Ishikawa (cell line): ENCODE data around the gene GPER1.

Experiments used
- CEBPB ChIP-seq: IDR thresholded peaks from 2 replicates; pipeline ENCODE4 v1.6.1; 2012
- CREB1 ChIP-seq: IDR thresholded peaks from 2 replicates; pipeline ENCODE4 v1.6.1; 2012; ENCODE audit warnings: low read depth
- EGR1 ChIP-seq: IDR thresholded peaks from 2 replicates; pipeline ENCODE4 v1.6.1; 2012
- EP300 ChIP-seq: IDR thresholded peaks from 2 replicates; pipeline ENCODE4 v1.6.1; 2012; ENCODE audit warnings: borderline replicate concordance
- FOXM1 ChIP-seq: IDR thresholded peaks from 2 replicates; pipeline ENCODE4 v1.6.1; 2012; ENCODE audit warnings: low read depth, borderline replicate concordance
- NFIC ChIP-seq: IDR thresholded peaks from 2 replicates; pipeline ENCODE4 v1.6.1; 2012
- RAD21 ChIP-seq: IDR thresholded peaks from 2 replicates; pipeline ENCODE4 v1.6.1; 2012; ENCODE audit warnings: low read depth
- REST ChIP-seq: IDR thresholded peaks from 2 replicates; pipeline ENCODE4 v1.6.1; 2012; ENCODE audit warnings: low read depth, mild to moderate bottlenecking
- TAF1 ChIP-seq: IDR thresholded peaks from 2 replicates; pipeline ENCODE4 v1.6.1; 2012; ENCODE audit warnings: low read depth, mild to moderate bottlenecking
- TCF12 ChIP-seq: IDR thresholded peaks from 2 replicates; pipeline ENCODE4 v1.6.1; 2012; ENCODE audit warnings: low read depth
- TEAD4 ChIP-seq: IDR thresholded peaks from 2 replicates; pipeline ENCODE4 v1.6.1; 2012
- USF1 ChIP-seq: IDR thresholded peaks from 2 replicates; pipeline ENCODE4 v1.6.1; 2012
- YY1 ChIP-seq: IDR thresholded peaks from 2 replicates; pipeline ENCODE4 v1.6.1; 2012; ENCODE audit warnings: low read depth
- ZBTB7A ChIP-seq: IDR thresholded peaks from 2 replicates; pipeline ENCODE4 v1.6.1; 2012; ENCODE audit warnings: low read depth
- TF ChIP-seq, protein P1 (sequence below): IDR thresholded peaks from 2 replicates; pipeline ENCODE4 v1.6.1; 2012

GPER1 gene

GRCh38 chr7:1078985-1079384 is 8.9 kb upstream of the GPER1 start:
- TF ChIP-seq, protein P1, sequence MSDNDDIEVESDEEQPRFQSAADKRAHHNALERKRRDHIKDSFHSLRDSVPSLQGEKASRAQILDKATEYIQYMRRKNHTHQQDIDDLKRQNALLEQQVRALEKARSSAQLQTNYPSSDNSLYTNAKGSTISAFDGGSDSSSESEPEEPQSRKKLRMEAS, result no peak
- no peak for TF ChIP-seq RAD21
- no peak for TF ChIP-seq TCF12
- TF ChIP-seq CEBPB, result no peak
- no peak for TF ChIP-seq ZBTB7A
- TF ChIP-seq EP300, result no peak
- no peak for TF ChIP-seq REST
- TF ChIP-seq YY1, result no peak
- TF ChIP-seq EGR1, result no peak
- no peak for TF ChIP-seq TEAD4
- TF ChIP-seq FOXM1, result no peak
- TF ChIP-seq TAF1, result no peak

DNA sequence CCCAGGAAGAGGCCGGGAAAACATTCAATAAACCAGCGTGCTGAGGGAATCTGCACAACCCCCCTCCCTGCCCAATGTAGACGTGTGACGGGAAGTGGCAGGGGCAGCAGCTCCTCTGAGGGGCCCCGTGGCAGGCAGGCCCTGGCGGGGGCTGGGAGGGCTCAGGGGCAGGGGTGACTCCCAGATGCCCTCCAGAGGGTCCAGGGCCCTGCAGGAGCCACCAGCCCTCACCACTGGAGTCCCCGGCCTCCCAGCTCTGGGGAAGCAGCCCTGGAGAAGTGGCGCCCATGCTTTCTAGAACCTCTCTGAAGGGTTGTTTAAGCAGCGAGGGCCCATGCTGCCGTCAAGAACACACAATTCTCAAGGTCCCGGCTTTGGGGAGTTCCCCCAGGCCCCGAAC is 8.4 kb upstream of the GPER1 start:
- TF ChIP-seq EP300 (no peak), TAF1 (no peak), TCF12 (no peak), USF1 (no peak), EGR1 (no peak), YY1 (no peak), FOXM1 (no peak), ZBTB7A (no peak), TEAD4 (no peak)

GRCh38 chr7:1080252-1080920 is 7.5 kb upstream of the GPER1 start:
- TF ChIP-seq REST (no peak), RAD21 (no peak)
- TF ChIP-seq, protein P1, result no peak

DNA sequence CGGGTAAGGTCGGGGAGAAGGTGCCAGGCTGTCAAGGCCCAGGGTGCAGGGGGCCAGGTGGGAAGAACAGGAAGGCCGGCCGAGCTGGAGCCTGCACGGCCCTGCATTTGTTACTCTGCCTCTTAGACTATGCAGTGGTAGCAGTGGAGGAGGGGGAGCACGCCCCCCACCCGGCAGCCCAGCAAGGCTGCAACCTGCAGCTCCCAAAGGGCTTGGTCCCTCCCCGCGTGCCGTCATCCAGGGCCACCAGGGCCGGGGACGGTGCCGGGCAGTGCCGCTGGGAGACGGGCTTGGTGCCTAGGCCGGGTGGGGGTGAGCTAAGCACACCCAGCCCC is 7.0 kb upstream of the GPER1 start:
- TF ChIP-seq CREB1 (no peak), EGR1 (no peak), REST (no peak), RAD21 (no peak), TEAD4 (no peak), EP300 (no peak), NFIC (no peak), TCF12 (no peak), ZBTB7A (no peak), TAF1 (no peak), USF1 (no peak)

DNA sequence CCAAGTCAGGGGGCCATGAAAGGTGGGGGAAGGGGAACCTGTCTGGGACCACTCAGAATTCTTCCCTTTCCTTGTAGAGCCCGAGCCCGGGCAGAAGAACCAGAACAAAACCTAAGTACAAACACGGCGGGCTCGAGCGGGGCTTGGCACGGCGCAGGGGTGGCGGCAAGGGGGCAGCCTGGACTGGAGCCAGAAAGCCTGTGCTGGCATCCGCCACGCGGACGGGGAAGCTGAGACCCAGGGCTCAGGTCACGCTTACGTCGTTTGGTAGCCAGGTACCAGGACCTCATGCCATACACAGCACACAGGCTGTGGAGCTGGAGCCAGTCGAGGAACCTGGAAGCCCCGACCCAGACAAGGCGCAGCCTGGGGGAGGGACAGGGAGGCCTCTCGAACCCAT is 6.6 kb upstream of the GPER1 start:
- no peak for TF ChIP-seq EGR1
- TF ChIP-seq TCF12, result no peak
- TF ChIP-seq TEAD4, result no peak
- no peak for TF ChIP-seq CEBPB
- TF ChIP-seq EP300, result no peak
- no peak for TF ChIP-seq NFIC
- TF ChIP-seq, protein P1, result no peak
- TF ChIP-seq USF1, result no peak
- no peak for TF ChIP-seq CREB1
- no peak for TF ChIP-seq ZBTB7A
- no peak for TF ChIP-seq RAD21
- TF ChIP-seq TAF1, result no peak
- TF ChIP-seq YY1, result no peak
- no peak for TF ChIP-seq FOXM1
- no peak for TF ChIP-seq REST
